ENCODE data around the gene MANF. TPM values are rescaled to one million over a fixed set of nuclear protein-coding genes. Genes with fewer than 3 reads are reported as not detected.

The MANF gene
- total and polyA plus RNA-seq, 2 experiments from 2014 or later, result 48.7 to 92.7 TPM

DNA sequence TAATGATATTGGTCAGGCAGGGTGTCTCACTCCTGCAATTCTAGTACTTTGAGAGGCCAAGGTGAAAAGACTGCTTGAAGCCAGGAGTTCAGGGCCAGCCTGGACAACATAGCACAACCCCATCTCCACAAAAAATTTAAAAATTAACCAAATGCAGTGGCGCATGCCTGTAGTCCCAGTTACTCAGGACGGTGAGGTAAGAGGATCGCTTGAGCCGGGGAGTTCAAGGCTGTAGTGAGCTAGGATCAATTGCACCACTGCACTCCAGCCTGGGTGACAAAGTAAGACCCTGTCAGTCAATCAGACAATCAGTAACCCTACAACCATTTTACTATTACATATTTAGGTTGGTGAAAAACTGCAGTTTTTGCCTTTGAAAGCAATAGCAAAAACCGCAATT, 49.0 kb downstream of the MANF start:
- Histone ChIP-seq H3K4me1 (ENCODE audit: insufficient read depth) (no peaks in the 10 kb centered on the region), H3K79me2 (replicated peaks; ENCODE audit: insufficient read depth) (peaks cover 8% of the 10 kb centered on the region; the same call in 1 of the 2 replicates), H3K9me2 (ENCODE audit: insufficient read depth) (no peaks in the 10 kb centered on the region), H3K27ac (ENCODE audit: low read depth) (no peak overlapping the region), H4K20me1 (replicated peaks; ENCODE audit: insufficient read depth) (peaks cover 4% of the 10 kb centered on the region; the same call in 1 of the 2 replicates), H3K27me3 (ENCODE audit: insufficient read depth) (no peaks in the 10 kb centered on the region), H3F3A (replicated peaks; ENCODE audit: low read depth) (no peaks in the 10 kb centered on the region), H2AFZ (no peak overlapping the region), H3K36me3 (ENCODE audit: insufficient read depth) (peaks cover 6% of the 10 kb centered on the region), H3K4me3 (no peak overlapping the region), H3K4me2 (no peak overlapping the region)
- ATAC-seq, result no peak
- H3K36me3 Mint-ChIP-seq (ENCODE audit: low read depth), result peaks cover 34% of the 10 kb centered on the region
- peaks cover 1% of the 10 kb centered on the region for H3K27me3 Mint-ChIP-seq (ENCODE audit: insufficient read depth, low read depth, poor library complexity)
- no peaks in the 10 kb centered on the region for H3K9me3 Mint-ChIP-seq
- H3K27ac Mint-ChIP-seq, result no peak overlapping the region
- TF ChIP-seq EZH2 (IDR thresholded peaks at IDR 0.05; ENCODE audit: low read depth, unreplicated experiment), result no peak
- no peak for TF ChIP-seq ZNF114 (CRISPR knock-in tag; IDR thresholded peaks at IDR 0.05)
- no peak for TF ChIP-seq NANOG (IDR thresholded peaks at IDR 0.05; ENCODE audit: borderline replicate concordance)
- TF ChIP-seq, protein P1, sequence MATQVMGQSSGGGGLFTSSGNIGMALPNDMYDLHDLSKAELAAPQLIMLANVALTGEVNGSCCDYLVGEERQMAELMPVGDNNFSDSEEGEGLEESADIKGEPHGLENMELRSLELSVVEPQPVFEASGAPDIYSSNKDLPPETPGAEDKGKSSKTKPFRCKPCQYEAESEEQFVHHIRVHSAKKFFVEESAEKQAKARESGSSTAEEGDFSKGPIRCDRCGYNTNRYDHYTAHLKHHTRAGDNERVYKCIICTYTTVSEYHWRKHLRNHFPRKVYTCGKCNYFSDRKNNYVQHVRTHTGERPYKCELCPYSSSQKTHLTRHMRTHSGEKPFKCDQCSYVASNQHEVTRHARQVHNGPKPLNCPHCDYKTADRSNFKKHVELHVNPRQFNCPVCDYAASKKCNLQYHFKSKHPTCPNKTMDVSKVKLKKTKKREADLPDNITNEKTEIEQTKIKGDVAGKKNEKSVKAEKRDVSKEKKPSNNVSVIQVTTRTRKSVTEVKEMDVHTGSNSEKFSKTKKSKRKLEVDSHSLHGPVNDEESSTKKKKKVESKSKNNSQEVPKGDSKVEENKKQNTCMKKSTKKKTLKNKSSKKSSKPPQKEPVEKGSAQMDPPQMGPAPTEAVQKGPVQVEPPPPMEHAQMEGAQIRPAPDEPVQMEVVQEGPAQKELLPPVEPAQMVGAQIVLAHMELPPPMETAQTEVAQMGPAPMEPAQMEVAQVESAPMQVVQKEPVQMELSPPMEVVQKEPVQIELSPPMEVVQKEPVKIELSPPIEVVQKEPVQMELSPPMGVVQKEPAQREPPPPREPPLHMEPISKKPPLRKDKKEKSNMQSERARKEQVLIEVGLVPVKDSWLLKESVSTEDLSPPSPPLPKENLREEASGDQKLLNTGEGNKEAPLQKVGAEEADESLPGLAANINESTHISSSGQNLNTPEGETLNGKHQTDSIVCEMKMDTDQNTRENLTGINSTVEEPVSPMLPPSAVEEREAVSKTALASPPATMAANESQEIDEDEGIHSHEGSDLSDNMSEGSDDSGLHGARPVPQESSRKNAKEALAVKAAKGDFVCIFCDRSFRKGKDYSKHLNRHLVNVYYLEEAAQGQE (IDR thresholded peaks at IDR 0.05; ENCODE audit: unreplicated experiment), result no peak
- TF ChIP-seq, protein P2, sequence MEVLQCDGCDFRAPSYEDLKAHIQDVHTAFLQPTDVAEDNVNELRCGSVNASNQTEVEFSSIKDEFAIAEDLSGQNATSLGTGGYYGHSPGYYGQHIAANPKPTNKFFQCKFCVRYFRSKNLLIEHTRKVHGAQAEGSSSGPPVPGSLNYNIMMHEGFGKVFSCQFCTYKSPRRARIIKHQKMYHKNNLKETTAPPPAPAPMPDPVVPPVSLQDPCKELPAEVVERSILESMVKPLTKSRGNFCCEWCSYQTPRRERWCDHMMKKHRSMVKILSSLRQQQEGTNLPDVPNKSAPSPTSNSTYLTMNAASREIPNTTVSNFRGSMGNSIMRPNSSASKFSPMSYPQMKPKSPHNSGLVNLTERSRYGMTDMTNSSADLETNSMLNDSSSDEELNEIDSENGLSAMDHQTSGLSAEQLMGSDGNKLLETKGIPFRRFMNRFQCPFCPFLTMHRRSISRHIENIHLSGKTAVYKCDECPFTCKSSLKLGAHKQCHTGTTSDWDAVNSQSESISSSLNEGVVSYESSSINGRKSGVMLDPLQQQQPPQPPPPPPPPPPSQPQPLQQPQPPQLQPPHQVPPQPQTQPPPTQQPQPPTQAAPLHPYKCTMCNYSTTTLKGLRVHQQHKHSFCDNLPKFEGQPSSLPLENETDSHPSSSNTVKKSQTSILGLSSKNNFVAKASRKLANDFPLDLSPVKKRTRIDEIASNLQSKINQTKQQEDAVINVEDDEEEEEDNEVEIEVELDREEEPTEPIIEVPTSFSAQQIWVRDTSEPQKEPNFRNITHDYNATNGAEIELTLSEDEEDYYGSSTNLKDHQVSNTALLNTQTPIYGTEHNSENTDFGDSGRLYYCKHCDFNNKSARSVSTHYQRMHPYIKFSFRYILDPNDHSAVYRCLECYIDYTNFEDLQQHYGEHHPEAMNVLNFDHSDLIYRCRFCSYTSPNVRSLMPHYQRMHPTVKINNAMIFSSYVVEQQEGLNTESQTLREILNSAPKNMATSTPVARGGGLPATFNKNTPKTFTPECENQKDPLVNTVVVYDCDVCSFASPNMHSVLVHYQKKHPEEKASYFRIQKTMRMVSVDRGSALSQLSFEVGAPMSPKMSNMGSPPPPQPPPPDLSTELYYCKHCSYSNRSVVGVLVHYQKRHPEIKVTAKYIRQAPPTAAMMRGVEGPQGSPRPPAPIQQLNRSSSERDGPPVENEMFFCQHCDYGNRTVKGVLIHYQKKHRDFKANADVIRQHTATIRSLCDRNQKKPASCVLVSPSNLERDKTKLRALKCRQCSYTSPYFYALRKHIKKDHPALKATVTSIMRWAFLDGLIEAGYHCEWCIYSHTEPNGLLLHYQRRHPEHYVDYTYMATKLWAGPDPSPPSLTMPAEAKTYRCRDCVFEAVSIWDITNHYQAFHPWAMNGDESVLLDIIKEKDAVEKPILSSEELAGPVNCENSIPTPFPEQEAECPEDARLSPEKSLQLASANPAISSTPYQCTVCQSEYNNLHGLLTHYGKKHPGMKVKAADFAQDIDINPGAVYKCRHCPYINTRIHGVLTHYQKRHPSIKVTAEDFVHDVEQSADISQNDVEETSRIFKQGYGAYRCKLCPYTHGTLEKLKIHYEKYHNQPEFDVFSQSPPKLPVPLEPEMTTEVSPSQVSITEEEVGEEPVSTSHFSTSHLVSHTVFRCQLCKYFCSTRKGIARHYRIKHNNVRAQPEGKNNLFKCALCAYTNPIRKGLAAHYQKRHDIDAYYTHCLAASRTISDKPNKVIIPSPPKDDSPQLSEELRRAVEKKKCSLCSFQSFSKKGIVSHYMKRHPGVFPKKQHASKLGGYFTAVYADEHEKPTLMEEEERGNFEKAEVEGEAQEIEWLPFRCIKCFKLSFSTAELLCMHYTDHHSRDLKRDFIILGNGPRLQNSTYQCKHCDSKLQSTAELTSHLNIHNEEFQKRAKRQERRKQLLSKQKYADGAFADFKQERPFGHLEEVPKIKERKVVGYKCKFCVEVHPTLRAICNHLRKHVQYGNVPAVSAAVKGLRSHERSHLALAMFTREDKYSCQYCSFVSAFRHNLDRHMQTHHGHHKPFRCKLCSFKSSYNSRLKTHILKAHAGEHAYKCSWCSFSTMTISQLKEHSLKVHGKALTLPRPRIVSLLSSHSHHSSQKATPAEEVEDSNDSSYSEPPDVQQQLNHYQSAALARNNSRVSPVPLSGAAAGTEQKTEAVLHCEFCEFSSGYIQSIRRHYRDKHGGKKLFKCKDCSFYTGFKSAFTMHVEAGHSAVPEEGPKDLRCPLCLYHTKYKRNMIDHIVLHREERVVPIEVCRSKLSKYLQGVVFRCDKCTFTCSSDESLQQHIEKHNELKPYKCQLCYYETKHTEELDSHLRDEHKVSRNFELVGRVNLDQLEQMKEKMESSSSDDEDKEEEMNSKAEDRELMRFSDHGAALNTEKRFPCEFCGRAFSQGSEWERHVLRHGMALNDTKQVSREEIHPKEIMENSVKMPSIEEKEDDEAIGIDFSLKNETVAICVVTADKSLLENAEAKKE (CRISPR knock-in tag; IDR thresholded peaks at IDR 0.05), result no peak
- TF ChIP-seq CREB1 (CRISPR knock-in tag; IDR thresholded peaks at IDR 0.05; ENCODE audit: low read depth), result no peak
- TF ChIP-seq POLR2AphosphoS5 (IDR thresholded peaks at IDR 0.05; ENCODE audit: low read depth), result no peak
- TF ChIP-seq, protein P3, sequence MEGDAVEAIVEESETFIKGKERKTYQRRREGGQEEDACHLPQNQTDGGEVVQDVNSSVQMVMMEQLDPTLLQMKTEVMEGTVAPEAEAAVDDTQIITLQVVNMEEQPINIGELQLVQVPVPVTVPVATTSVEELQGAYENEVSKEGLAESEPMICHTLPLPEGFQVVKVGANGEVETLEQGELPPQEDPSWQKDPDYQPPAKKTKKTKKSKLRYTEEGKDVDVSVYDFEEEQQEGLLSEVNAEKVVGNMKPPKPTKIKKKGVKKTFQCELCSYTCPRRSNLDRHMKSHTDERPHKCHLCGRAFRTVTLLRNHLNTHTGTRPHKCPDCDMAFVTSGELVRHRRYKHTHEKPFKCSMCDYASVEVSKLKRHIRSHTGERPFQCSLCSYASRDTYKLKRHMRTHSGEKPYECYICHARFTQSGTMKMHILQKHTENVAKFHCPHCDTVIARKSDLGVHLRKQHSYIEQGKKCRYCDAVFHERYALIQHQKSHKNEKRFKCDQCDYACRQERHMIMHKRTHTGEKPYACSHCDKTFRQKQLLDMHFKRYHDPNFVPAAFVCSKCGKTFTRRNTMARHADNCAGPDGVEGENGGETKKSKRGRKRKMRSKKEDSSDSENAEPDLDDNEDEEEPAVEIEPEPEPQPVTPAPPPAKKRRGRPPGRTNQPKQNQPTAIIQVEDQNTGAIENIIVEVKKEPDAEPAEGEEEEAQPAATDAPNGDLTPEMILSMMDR (conservative IDR thresholded peaks at IDR 0.05; ENCODE audit: low read depth in 2 of 2), result no peak
- no peak for TF ChIP-seq ZNF331 (CRISPR knock-in tag; IDR thresholded peaks at IDR 0.05; ENCODE audit: low read depth)
- no peak for TF ChIP-seq EZH2phosphoT487 (IDR thresholded peaks at IDR 0.05; ENCODE audit: unreplicated experiment)
- TF ChIP-seq JUNB (IDR thresholded peaks at IDR 0.05; ENCODE audit: unreplicated experiment), result no peak
- TF ChIP-seq, protein P4, sequence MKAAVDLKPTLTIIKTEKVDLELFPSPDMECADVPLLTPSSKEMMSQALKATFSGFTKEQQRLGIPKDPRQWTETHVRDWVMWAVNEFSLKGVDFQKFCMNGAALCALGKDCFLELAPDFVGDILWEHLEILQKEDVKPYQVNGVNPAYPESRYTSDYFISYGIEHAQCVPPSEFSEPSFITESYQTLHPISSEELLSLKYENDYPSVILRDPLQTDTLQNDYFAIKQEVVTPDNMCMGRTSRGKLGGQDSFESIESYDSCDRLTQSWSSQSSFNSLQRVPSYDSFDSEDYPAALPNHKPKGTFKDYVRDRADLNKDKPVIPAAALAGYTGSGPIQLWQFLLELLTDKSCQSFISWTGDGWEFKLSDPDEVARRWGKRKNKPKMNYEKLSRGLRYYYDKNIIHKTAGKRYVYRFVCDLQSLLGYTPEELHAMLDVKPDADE (IDR thresholded peaks at IDR 0.05), result no peak
- no peak overlapping the region for H3K4me3 Mint-ChIP-seq
- DNase-seq (ENCODE audit: low spot score), result no peak
- no peaks in the 10 kb centered on the region for H3K4me1 Mint-ChIP-seq

Data from GM23338 (cell line).